NCI-H82 treated with DMSO at 0.1 percent for 48 hours (cell line): Measurements from ENCODE around the gene CCL13.

Experiments used
- DNase-seq: peaks from one replicate; lab custom pipeline; 2025; ENCODE audit not compliant: unreplicated experiment; lab: John Stamatoyannopoulos, UW

The CCL13 gene

DNA sequence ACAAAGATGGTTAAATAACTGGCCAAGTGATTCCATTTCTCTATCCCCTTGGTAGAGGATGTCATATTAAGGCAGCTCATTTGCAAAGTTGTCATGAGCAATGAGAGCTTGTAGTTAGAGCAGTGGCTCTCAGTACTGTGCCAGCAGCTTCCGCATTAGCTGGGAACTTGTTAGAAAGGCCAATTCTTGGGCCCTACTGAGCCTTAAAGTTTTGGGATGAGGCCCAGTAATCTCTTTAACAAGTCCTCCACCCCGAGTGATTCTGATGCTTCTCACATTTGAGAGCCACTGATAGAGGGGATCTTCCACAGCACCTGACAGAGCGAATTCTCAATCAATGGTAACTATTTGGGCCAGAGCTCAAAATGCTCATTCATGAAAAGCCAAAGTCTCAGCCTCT is 26.9 kb downstream of the CCL13 start:
- DNase-seq = no peak

DNA sequence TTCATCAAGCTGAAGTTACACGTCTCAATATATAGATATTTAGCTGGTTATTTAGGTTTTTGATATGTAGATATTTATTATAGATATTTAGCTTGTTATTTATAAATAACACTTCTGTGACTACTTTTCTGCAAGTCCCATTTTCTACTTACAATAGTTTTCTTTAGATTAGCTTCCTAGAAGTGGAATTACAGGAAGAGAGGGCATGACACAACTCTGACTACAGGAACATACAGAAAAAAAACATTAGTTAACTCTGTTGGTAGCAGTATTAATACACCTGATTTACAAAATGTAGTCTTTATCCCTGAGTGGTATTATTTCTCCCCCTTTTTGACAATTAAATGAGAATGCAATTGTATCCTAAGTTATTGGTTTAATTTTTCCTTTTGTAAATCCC is 28.0 kb downstream of the CCL13 start:
- no peak for DNase-seq

GRCh38 chr17:34384822-34385605 is 28.7 kb downstream of the CCL13 start:
- no peak for DNase-seq

DNA sequence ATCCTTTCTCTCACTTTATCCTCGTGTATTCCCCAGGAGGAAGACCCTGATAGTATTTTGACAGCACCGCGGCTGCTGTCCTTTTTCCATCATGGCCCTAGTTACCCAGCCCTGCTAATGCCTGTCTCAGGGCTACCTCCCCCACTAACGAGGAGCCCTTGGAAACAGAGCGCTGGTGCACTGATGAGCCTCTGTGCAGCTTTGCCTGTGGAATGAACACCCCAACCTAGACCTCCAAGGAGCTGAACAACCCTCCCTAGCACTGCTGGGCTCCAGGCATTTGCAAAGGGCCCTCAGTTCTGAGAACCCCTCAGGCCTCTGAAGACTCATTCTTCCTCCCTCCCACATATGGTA is 30.0 kb downstream of the CCL13 start:
- DNase-seq = no peak

- no peak for DNase-seq
These were observed 30.6 kb downstream of the CCL13 start for GRCh38 chr17:34386697-34387550.

GRCh38 chr17:34387566-34387965 is 31.3 kb downstream of the CCL13 start:
- no peak for DNase-seq

- DNase-seq = no peak
These were observed 33.0 kb downstream of the CCL13 start for GRCh38 chr17:34389126-34389750.

DNA sequence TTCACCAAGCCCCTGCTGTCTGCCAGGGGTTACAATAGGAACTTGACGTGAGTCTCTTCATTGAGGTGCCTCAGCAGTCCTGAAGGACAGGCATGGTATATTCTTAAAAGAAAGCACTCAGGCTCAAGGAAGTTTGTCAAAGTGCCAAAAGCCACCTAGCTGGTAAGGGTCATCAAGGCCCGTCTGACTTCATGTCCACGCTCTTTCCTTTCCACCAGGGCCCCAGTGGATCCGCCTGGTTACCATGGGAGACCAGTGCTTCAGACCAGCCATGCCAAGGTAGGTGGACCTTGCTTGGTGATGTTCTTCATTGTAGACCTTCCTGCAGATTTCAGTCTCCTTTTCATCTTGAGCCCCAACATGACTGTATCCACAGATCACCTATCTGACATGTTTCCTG is 34.4 kb downstream of the CCL13 start:
- DNase-seq = no peak

DNA sequence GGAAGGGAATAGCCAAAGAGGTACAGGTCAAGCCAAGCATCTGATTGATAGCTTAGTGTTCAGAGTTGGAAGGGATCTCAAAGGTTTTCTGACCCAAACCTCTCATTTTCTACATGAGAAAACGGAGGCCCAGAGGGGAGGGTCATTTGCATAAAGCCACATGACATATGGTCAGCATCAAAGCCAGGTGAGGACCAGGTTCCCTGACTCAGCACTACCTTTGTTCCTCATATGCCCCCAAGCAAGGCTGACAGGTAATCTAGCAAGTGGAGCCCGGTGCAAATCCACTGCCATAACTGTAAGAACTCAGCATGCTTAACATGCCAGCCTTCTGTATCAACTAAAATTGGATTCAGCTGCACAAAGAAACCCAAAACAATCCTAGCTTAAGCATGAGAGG is 35.0 kb downstream of the CCL13 start:
- no peak for DNase-seq

- DNase-seq = no peak
These were observed 37.1 kb downstream of the CCL13 start for GRCh38 chr17:34393401-34393800.

DNA sequence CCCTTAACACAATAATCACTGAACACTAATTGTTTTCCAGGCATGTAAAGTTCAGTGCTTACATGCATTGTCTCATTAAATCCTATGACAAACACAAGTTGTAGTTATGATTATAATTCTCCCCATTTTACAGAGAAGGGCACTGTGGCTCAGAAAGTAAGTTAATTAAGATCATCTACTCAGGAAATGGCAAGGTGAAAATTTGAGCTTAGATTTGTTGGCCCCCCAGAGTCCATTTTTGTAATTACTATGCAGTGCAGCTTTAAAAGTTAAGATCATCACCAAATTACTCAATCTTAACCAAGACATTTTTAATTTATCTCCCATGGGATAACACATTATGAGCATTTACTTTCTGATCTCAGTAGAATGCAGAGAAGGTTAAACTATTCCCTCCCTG is 41.0 kb downstream of the CCL13 start:
- no peak for DNase-seq

DNA sequence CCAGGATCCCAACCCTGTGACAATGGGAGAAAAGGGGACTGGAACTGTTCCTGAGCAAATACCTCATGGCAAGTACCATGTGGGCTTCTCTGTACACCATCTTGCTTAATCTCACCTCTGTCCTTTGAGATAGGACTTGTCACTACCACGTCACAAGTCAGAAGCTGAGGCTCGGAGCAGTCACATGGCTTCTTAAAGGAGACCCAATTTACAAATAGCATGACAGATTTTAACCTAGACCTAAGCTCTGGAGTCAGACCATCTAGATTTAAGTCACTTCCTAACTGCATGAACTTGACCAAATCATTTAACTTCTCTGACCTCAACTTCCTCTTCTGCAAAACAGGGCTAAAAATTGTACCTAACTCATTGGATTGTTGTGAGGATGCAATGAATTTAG is 42.7 kb downstream of the CCL13 start:
- no peak for DNase-seq

- no peak for DNase-seq
These were observed 43.4 kb downstream of the CCL13 start for GRCh38 chr17:34399725-34400124.

GRCh38 chr17:34400301-34400931 is 44.1 kb downstream of the CCL13 start:
- no peak for DNase-seq

DNA sequence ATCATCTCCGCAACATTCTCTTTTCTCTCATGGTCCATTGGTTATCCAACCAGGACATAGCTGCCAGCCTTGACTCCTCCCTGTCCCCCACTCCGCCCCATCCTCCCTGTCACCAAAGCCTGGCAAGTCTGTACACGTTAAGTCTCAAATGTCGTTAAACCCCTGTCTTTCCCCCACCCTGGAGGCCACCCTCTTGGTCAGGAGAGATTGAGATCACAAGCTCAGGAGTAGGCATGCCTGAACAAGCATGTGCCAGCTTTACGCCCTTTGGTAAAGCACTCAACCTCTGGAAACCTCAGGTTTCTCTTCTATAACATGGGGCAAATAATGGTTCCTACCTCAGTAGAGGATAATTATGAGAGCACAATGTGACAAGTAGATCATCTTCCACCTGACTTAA is 44.9 kb downstream of the CCL13 start:
- no peak for DNase-seq

- no peak for DNase-seq
These were observed 46.7 kb downstream of the CCL13 start for GRCh38 chr17:34403006-34403405.

DNA sequence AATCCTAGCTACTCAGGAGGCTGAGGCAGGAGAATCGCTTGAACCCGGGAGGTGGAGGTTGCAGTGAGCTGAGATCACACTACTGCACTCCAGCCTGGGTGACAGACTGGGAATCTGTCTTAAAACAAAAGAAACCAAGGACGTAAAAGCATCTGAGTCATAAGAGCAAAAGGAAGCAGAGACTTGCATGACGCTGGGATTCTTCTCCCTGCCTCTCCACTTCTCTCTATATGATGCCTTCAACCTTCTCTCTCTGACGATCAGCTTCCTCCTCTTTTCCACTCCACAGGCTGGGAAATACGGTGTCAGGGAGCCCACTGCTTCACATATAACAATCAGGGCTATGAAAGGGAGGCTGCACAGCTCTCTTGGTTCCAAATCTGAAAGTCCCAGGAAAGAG is 49.9 kb downstream of the CCL13 start:
- no peak for DNase-seq
